T-helper 17 cell (primary cell): ENCODE measurements around the gene PON2. TPM values are rescaled to one million over a fixed set of nuclear protein-coding genes. Genes with fewer than 3 reads are reported as not detected.
"Not testable (repeated sequence)": the region's sequence is repeated elsewhere in the genome, so short reads cannot be mapped to it uniquely, and the experiment has no call there.

Source experiments
- ATAC-seq: fragments of 150-1000 bp; cut with Tn5 transposase; 2 replicates; pipeline ENCODE4 v1.10.0; 2021; ENCODE audit warnings: mild to moderate bottlenecking, moderate library complexity
- DNase-seq, 3 donors: peaks; one replicate each; pipeline versions ENCODE4 v3.0.0 to v3.0.0-alpha.2; 2020 to 2021
- H3K9me3 ChIP-seq: one replicate; pipeline ENCODE4 v1.7.0; 2013; ENCODE audit warnings: low read length, mild to moderate bottlenecking; ENCODE audit not compliant: control insufficient read depth, poor library complexity, severe bottlenecking
- H3K27ac Mint-ChIP-seq: one replicate; pipeline ENCODE4 v1.8.0; 2022; ENCODE audit warnings: mild to moderate bottlenecking, moderate library complexity, mixed read lengths
- H3K27me3 Mint-ChIP-seq: one replicate; pipeline ENCODE4 v1.8.0; 2022; ENCODE audit warnings: mixed read lengths
- H3K36me3 Mint-ChIP-seq: one replicate; pipeline ENCODE4 v1.8.0; 2022; ENCODE audit warnings: low read depth, mixed read lengths
- H3K4me1 Mint-ChIP-seq: one replicate; pipeline ENCODE4 v1.8.0; 2022; ENCODE audit warnings: mild to moderate bottlenecking, mixed read lengths
- H3K4me3 Mint-ChIP-seq: one replicate; pipeline ENCODE4 v1.8.0; 2022; ENCODE audit warnings: mild to moderate bottlenecking, moderate library complexity, mixed read lengths
- total RNA-seq, 4 donors: library from RNA in 2 of 4; stranded (reverse) in 2 of 4; gene quantifications; one replicate each; pipeline ENCODE4 v1.2.3 and lab custom pipeline; 2022 to 2026

Gene PON2
- total RNA-seq, 2 donors from 2014 or later = 6.3 to 8.2 TPM

GRCh38 chr7:95469848-95470247, 35.0 kb upstream of the PON2 start:
- H3K4me1 Mint-ChIP-seq = no peaks in the 10 kb centered on the region

GRCh38 chr7:95469187-95469586, 34.4 kb upstream of the PON2 start:
- Mint-ChIP-seq H3K4me3 (no peak overlapping the region), H3K36me3 (no peaks in the 10 kb centered on the region)

More at GRCh38 chr7:95469848-95470247, 35.0 kb upstream of the PON2 start:
- no peak for ATAC-seq
- no peaks in the 10 kb centered on the region for H3K9me3 ChIP-seq
- no peak for DNase-seq
- Mint-ChIP-seq H3K4me3 (no peak overlapping the region), H3K36me3 (no peaks in the 10 kb centered on the region), H3K27me3 (peaks cover 10% of the 10 kb centered on the region), H3K27ac (no peak overlapping the region)

DNA sequence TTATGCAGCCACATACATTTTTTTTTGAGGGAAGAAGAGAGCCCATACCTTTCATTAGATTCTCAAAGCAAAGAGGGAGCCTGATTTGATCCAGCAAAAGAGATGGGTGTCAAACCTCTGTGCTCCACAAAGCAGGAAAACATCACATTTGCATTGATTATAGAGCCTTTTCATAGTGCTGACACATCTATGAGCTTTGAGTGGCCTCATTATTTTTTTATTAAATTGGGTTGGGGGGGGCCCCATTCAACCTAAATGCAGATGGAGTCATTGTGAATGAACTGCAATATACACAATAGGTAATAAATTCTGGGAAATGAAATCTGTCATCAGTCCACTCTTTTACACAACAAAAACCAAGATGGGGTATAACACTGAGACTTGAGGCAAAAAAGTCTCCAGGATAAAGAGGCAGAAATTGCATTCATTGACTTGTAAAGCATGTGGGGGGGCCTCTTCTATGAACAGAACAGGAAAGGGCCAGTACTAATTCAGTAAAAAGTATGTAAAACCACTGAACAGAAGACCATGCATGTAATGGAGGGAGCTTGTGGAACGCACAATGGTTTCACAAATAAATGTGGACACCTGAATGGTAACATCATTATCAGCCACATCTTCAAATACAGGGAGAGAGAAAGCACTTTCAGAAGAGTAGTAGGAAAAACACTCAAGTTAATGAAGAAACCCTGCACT, 33.2 kb upstream of the PON2 start:
- H3K36me3 Mint-ChIP-seq = no peaks in the 10 kb centered on the region
- no peaks in the 10 kb centered on the region for H3K9me3 ChIP-seq
- no peak overlapping the region for H3K27ac Mint-ChIP-seq

More at GRCh38 chr7:95469187-95469586, 34.4 kb upstream of the PON2 start:
- Mint-ChIP-seq H3K27ac (no peak overlapping the region), H3K4me1 (no peaks in the 10 kb centered on the region), H3K27me3 (peaks cover 10% of the 10 kb centered on the region)
- ATAC-seq (no peak), DNase-seq (no peak)
- no peaks in the 10 kb centered on the region for H3K9me3 ChIP-seq

DNA sequence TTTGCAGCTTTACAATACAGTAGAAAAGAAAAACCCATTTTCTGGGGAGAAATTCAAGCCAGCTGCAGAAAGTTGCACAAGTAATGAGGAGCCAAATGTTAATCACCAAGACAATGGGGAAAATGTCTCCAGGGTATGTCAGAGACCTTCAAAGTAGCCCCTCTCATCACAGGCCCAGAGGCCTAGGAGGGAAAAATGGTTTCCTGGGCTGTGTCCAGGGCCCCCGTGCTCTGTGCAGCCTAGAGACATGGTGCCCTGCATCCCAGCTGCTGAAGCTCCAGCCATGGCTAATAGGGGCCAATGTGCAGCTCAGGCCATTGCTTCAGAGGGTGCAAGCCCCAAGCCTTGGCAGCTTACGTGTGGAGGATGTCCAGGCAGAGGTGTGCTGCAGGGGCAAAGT, 25.8 kb upstream of the PON2 start:
- DNase-seq, ATAC-seq, H3K9me3 ChIP-seq, H3K4me3 Mint-ChIP-seq, H3K27me3 Mint-ChIP-seq, H3K36me3 Mint-ChIP-seq, H3K27ac Mint-ChIP-seq, H3K4me1 Mint-ChIP-seq: not testable (repeated sequence)

More for the DNA sequence above, 33.2 kb upstream of the PON2 start:
- ATAC-seq = no peak
- Mint-ChIP-seq H3K4me3 (no peak overlapping the region), H3K4me1 (no peaks in the 10 kb centered on the region), H3K27me3 (peaks cover 8% of the 10 kb centered on the region)
- DNase-seq = no peak

- Mint-ChIP-seq H3K36me3 (peaks cover 3% of the 10 kb centered on the region), H3K27ac (no peak overlapping the region), H3K4me1 (no peaks in the 10 kb centered on the region), H3K4me3 (no peak overlapping the region), H3K27me3 (peaks cover 7% of the 10 kb centered on the region)
- peaks cover 3% of the 10 kb centered on the region for H3K9me3 ChIP-seq
- no peak for DNase-seq
- no peak for ATAC-seq
Measured at GRCh38 chr7:95457947-95458346, 23.1 kb upstream of the PON2 start.

DNA sequence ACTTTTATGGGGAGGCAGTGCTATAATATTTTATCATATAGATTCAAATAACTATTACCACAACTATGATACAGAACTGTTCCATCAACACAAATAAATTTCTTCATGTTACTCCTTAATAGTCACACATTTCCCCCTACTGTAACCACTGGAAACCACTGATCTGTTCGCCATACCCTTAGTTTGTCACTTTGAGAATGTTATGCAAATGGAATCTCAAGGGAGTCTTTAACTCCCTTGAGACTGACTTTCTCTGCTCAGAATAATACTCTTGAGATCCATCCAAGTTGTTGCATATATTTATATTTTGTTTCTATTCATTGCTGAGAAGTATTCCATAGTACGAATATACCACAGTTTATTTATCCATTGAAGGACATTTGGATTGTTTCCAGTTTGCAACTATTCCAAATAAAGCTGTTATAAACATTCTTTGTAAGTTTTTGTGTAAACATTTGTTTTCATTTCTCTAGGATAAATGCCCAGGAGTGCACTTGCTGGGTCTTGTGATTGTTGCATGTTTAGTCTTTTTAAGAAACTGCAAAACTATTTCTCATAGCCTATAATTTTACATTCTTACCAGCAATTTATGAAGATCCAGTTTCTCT, 19.7 kb upstream of the PON2 start:
- ATAC-seq (no peak), DNase-seq (no peak)
- Mint-ChIP-seq H3K36me3 (peaks cover 7% of the 10 kb centered on the region), H3K4me3 (no peak overlapping the region), H3K27ac (no peak overlapping the region), H3K4me1 (no peaks in the 10 kb centered on the region), H3K27me3 (no peaks in the 10 kb centered on the region)
- H3K9me3 ChIP-seq = peaks cover 3% of the 10 kb centered on the region

- Mint-ChIP-seq H3K27ac (no peak overlapping the region), H3K4me1 (no peaks in the 10 kb centered on the region), H3K27me3 (peaks cover 11% of the 10 kb centered on the region), H3K4me3 (no peak overlapping the region), H3K36me3 (no peaks in the 10 kb centered on the region)
- ATAC-seq = no peak
- no peak for DNase-seq
- H3K9me3 ChIP-seq = no peaks in the 10 kb centered on the region
Measured at GRCh38 chr7:95446618-95447017, 11.8 kb upstream of the PON2 start.

GRCh38 chr7:95444796-95445195, 10.0 kb upstream of the PON2 start:
- ATAC-seq (no peak), DNase-seq (no peak)
- Mint-ChIP-seq H3K36me3 (no peaks in the 10 kb centered on the region), H3K27me3 (peaks cover 11% of the 10 kb centered on the region), H3K27ac (no peak overlapping the region), H3K4me3 (no peak overlapping the region), H3K4me1 (peaks cover 3% of the 10 kb centered on the region)
- H3K9me3 ChIP-seq = no peaks in the 10 kb centered on the region

DNA sequence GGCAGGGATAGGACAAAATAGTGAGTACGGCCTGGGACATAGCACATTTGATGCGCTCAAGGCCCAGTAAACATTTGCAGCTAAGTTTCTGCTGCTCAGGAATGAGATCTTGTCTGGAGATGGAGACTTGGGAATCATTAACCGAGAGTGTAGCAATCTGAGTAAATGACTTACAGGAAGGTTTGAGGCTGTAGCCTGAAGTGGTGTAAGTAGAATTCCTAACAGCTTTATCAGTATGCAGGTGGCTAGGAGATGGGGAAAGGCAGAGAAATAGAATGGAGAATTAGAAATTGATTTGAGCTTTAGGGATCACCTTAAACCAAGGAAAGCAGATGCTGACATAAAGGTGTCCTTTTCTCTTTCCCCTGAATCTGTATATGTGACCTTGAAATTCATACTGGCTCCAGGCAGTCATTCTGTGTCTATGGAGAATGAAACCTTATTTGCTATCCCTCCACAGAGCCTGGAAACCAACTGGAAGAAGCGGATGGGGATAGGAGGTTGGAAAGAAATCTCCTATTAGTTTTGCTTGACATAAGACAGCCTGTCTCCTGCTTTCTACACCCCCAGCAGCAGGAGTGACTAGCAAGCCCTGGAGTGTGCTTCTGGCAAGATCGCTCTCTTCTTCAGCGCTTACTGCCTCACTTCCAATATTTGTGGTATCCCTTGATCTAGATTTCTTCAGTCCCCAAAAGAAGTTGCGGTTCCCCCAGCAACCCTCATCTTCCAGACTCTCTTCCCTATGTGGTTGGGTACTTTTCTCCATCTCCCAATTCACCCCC, 6.4 kb upstream of the PON2 start:
- peaks cover 11% of the 10 kb centered on the region for H3K27me3 Mint-ChIP-seq
- no peak overlapping the region for H3K4me3 Mint-ChIP-seq
- H3K27ac Mint-ChIP-seq = no peak overlapping the region
- DNase-seq = no peak
- H3K4me1 Mint-ChIP-seq = peaks cover 3% of the 10 kb centered on the region
- H3K9me3 ChIP-seq = no peaks in the 10 kb centered on the region
- ATAC-seq = no peak
- no peaks in the 10 kb centered on the region for H3K36me3 Mint-ChIP-seq

DNA sequence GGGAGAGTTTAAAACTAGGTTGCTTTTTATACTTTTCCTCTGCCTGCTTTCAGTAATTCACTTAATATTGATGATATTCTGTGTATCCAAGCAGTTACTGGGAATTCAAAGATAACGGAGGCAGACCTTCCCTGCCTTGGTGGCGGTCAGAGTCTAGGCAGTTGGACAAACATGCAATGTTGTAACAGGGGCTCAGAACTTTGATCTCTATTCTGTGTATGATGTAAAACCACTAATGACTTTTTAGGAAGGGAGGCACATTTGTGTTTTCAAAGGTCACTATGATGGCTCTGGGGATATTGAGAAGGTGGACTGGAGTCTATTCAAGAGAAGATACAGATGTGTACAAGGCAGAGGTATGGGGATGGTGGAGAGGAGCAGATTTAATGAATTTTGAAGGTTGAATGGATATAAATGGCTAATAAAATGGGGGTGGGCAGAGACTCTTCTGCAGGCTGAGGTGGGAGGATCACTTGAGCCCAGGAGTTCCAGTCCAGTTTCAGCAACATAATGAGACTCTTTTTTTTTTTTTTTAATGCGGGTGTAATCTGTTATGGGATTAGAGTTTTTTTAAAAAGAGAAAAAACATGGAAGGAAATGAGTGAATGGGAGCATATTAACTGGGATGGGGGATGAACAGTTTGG, 5.7 kb upstream of the PON2 start:
- no peak overlapping the region for H3K27ac Mint-ChIP-seq
- DNase-seq (no peak), ATAC-seq (no peak)
- H3K4me3 Mint-ChIP-seq = no peak overlapping the region
- H3K4me1 Mint-ChIP-seq = peaks cover 3% of the 10 kb centered on the region
- H3K27me3 Mint-ChIP-seq = peaks cover 11% of the 10 kb centered on the region
- H3K9me3 ChIP-seq = no peaks in the 10 kb centered on the region
- no peaks in the 10 kb centered on the region for H3K36me3 Mint-ChIP-seq

DNA sequence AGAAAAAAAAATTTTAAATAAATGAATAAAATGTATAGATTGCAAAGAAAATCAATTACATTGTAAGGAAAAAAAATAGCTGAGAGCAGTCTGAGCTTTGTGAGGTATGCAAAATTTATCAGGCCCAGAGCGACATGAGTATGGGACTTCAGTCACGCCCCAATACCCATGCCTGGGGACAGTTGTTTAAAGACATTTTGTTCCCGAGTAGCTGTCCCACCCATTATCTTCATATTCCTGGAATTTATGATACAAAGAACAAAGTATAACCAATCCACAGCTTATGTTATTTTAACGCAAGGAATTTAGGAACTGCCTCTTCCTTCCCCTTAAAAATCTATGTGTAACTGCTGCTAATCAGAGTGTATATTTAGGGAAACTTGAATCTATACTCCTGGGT, 1.6 kb upstream of the PON2 start:
- ATAC-seq (no peak), DNase-seq (no peak)
- H3K9me3 ChIP-seq = no peaks in the 10 kb centered on the region
- no peak overlapping the region for H3K4me3 Mint-ChIP-seq
- peaks cover 16% of the 10 kb centered on the region for H3K4me1 Mint-ChIP-seq
- peaks cover 3% of the 10 kb centered on the region for H3K36me3 Mint-ChIP-seq
- no peaks in the 10 kb centered on the region for H3K27me3 Mint-ChIP-seq
- H3K27ac Mint-ChIP-seq = no peak overlapping the region

DNA sequence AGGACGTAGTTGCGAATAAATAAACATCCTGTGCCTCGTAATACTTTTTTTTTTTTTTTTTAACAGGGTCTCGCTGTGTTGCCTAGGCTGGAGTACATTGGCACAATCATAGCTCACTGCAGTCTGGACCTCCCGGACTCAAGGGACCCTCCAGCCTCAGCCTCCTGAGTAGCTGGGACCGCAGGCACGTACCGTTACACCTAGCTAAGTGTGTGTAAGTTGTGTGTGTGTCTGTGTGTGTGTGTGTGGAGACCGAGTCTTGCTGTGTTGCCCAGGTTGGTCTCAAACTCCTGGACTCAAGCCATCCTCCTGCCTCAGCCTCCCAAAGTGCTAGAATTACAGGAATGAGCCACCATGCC, 573 bp upstream of the PON2 start:
- Mint-ChIP-seq H3K4me1 (peaks cover 14% of the 10 kb centered on the region), H3K27ac (peak overlapping the region; percentile 57), H3K4me3 (peak overlapping the region; percentile 93), H3K27me3 (no peaks in the 10 kb centered on the region), H3K36me3 (peaks cover 3% of the 10 kb centered on the region)
- no peak for ATAC-seq
- H3K9me3 ChIP-seq = no peaks in the 10 kb centered on the region
- DNase-seq = no peak

- H3K4me1 Mint-ChIP-seq = peaks cover 13% of the 10 kb centered on the region
- DNase-seq (no peak), ATAC-seq (no peak)
- H3K36me3 Mint-ChIP-seq = peaks cover 3% of the 10 kb centered on the region
- H3K9me3 ChIP-seq = no peaks in the 10 kb centered on the region
- no peaks in the 10 kb centered on the region for H3K27me3 Mint-ChIP-seq
- peak overlapping the region; percentile 74 for H3K4me3 Mint-ChIP-seq
- peak overlapping the region; percentile 6 for H3K27ac Mint-ChIP-seq
Measured at GRCh38 chr7:95433952-95434556, 774 bp downstream of the PON2 start.
